Spinal cord (tissue), 10 donors: Measurements from ENCODE around the gene UST. TPM values are rescaled to one million over a fixed set of nuclear protein-coding genes. Genes with fewer than 3 reads are reported as not detected.

Experiments
- DNase-seq, 6 donors: peaks; one replicate each; pipeline versions ENCODE4 v3.0.0 to v3.0.0-alpha.2; 2013 to 2015; ENCODE audit warnings: low spot score in 6 of 6, low read depth in 4 of 6
- H3K27ac ChIP-seq: one replicate; pipeline ENCODE4 v1.5.1; 2013; ENCODE audit warnings: low read depth, low read length, control low read depth
- H3K27me3 ChIP-seq: one replicate; pipeline ENCODE4 v1.6.1; 2013; ENCODE audit warnings: low read length; ENCODE audit not compliant: control insufficient read depth, insufficient read depth
- H3K36me3 ChIP-seq: one replicate; pipeline ENCODE4 v1.6.1; 2013; ENCODE audit warnings: low read length; ENCODE audit not compliant: control insufficient read depth, insufficient read depth
- H3K4me1 ChIP-seq: one replicate; pipeline ENCODE4 v1.6.1; 2013; ENCODE audit warnings: low read length; ENCODE audit not compliant: control insufficient read depth, insufficient read depth
- H3K4me3 ChIP-seq: one replicate; pipeline ENCODE4 v1.5.1; 2013; ENCODE audit warnings: low read depth, low read length, control low read depth
- H3K9me3 ChIP-seq: one replicate; pipeline ENCODE4 v1.6.1; 2013; ENCODE audit warnings: low read length; ENCODE audit not compliant: control insufficient read depth, insufficient read depth
- WGBS: methylation state at CpG from one replicate; pipeline ENCODE4 v1.1.5; 2013; ENCODE audit warnings: missing lambda C conversion rate; ENCODE audit not compliant: insufficient coverage; 5-methylcytosine and 5-hydroxymethylcytosine counted together
- polyA plus RNA-seq, 2 donors: library from polyadenylated mRNA; unstranded; fragments of 120-200 nt; gene quantifications; one replicate each; pipeline ENCODE4 v1.2.1, GENCODE V29; 2013; ENCODE audit not compliant: insufficient read length in 2 of 2
- total RNA-seq, 2 donors: library from RNA; depleted of rRNA in 1 of 2; stranded (reverse); fragments of 120-200 nt in 1 of 2; fragments of >200 nt in 1 of 2; gene quantifications; one replicate each; pipeline versions ENCODE4 v1.2.3 to v1.2.4, GENCODE V29; 2013 to 2014
- donor health status: healthy.

UST gene
- total and polyA plus RNA-seq, 4 donors, result 21.5 to 28.9 (median 23.5) TPM

DNA sequence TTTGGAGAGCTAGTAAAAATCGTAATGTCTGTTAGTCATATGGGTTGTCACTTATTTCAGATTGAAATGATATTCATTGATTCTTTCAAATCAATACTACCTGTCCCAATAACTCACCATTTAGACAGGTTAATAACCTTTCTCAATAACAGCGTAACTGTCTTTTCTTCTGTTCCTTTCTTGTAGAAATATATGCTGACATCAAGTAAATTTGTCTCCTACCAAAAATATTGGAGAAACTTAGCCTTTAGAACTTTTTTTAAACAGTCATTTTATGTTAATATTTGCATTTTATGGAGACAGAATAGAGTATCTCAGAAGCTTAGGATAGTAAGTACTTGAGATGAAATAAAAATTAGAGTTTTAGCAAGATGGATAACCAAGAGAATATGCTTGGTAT, 278.2 kb downstream of the UST start:
- Histone ChIP-seq H3K27ac (no peak overlapping the region), H3K4me3 (no peak overlapping the region), H3K9me3 (no peaks in the 10 kb centered on the region), H3K27me3 (no peaks in the 10 kb centered on the region), H3K4me1 (no peaks in the 10 kb centered on the region), H3K36me3 (no peaks in the 10 kb centered on the region)
- DNase-seq, result no peak
- no CpG with 5 or more reads among the region's 2 CpGs for WGBS

- Histone ChIP-seq H3K9me3 (no peaks in the 10 kb centered on the region), H3K27me3 (no peaks in the 10 kb centered on the region), H3K27ac (no peak overlapping the region), H3K4me1 (no peaks in the 10 kb centered on the region), H3K4me3 (no peak overlapping the region), H3K36me3 (no peaks in the 10 kb centered on the region)
- DNase-seq, result peak in 2 of 6 donors; percentile 59 to 78
- WGBS, result 67% methylated on average over 1 of the region's 4 CpGs
Observed at GRCh38 chr6:149026530-149026942, 279.7 kb downstream of the UST start.

DNA sequence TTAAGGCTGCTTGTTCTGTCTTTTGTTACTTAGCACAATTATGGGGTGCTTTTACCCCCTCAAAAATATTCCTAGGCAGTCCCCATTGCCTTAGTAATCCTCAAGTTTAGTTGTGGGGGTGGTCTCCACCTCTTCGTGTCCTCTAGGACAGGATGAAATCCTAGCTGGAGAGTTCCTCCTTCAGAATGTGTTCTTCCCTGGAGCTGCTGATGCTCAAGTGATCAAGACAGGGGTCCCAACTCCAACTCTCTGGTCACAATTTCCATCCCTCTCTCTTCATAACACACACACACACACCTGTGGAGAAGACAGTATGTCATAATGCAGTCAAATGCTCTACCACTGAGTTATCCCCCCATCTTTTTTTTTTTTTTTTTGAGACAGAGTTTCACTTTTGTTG, 280.7 kb downstream of the UST start:
- no CpG with 5 or more reads among the region's 1 CpG for WGBS
- Histone ChIP-seq H3K4me1 (peaks cover 2% of the 10 kb centered on the region), H3K27me3 (no peaks in the 10 kb centered on the region), H3K4me3 (no peak overlapping the region), H3K27ac (no peak overlapping the region), H3K36me3 (peaks cover 4% of the 10 kb centered on the region), H3K9me3 (no peaks in the 10 kb centered on the region)
- DNase-seq, result no peak

DNA sequence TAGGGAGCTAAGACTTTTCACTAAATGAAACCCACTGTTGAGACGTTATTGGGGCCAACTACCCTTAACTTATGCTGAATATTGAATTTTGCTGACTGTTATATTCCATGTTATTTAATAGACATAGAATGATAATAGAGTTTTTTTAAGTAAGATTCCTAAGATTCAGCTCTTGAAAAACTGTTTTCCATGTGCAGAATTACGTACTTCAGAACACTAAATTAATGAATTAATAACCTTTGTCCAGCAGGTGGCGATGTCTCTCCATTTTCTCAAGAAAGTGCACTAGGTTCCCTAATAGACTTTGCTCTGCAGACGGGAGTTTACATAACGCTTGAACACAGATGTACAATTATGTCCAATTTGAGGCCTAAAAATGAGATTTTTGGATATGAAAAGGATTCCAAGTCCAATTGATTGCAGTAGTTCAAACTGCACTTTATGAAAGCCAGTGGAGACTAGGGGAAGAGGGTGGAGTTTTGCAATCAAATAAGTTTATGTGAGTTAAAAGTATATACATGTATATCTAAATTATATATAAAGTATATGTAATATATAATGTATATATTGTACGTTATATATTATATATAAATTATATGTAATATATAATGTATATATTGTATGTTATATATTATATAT, 282.1 kb downstream of the UST start:
- H3K4me3 ChIP-seq, result no peak overlapping the region
- H3K4me1 ChIP-seq, result peaks cover 4% of the 10 kb centered on the region
- no peaks in the 10 kb centered on the region for H3K27me3 ChIP-seq
- H3K36me3 ChIP-seq, result peaks cover 4% of the 10 kb centered on the region
- H3K27ac ChIP-seq, result no peak overlapping the region
- DNase-seq, result peak; percentile 80 to 98 (median 86)
- WGBS, result 0% methylated on average over 2 of the region's 6 CpGs
- no peaks in the 10 kb centered on the region for H3K9me3 ChIP-seq

DNA sequence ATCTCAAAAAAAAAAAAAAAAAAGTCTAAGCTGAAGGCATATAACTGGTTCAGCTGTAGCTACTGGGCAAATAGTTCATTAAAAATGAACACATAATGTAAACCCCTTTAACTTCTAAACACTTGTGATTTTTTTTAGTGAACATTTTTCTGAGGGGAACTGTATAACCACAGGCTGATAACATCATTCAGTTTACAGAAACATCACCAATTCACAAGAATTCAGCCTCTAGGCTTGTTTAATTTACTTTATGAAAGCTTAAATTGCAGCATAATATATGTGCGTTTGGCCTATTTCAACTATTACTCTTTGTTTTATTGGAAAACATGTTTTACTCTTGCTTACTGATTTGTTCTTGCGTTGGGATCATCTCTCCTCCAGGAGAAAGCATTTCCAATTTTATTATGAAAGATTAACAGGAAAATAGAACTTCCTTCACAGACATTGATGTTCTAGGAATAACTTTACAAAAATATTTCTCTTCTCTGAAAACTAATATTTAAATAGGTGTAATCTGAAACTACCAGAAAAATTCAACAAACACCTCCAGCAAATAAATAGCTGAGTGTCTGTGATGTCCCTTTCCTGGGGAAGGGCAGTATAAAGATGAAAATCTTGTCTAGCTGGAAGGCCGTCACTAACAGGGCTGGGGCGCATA, 284.5 kb downstream of the UST start:
- H3K27ac ChIP-seq, result no peak overlapping the region
- WGBS, result 100% methylated on average over 2 of the region's 4 CpGs
- no peak for DNase-seq
- H3K36me3 ChIP-seq, result peaks cover 4% of the 10 kb centered on the region
- H3K9me3 ChIP-seq, result no peaks in the 10 kb centered on the region
- peaks cover 4% of the 10 kb centered on the region for H3K4me1 ChIP-seq
- no peaks in the 10 kb centered on the region for H3K27me3 ChIP-seq
- no peak overlapping the region for H3K4me3 ChIP-seq

- Histone ChIP-seq H3K36me3 (peaks cover 4% of the 10 kb centered on the region), H3K27ac (no peak overlapping the region), H3K4me3 (no peak overlapping the region), H3K27me3 (no peaks in the 10 kb centered on the region), H3K4me1 (peaks cover 6% of the 10 kb centered on the region), H3K9me3 (no peaks in the 10 kb centered on the region)
- 95% methylated on average over 18 of the region's 18 CpGs for WGBS
- no peak for DNase-seq
Observed at GRCh38 chr6:149031859-149032598, 285.2 kb downstream of the UST start.

DNA sequence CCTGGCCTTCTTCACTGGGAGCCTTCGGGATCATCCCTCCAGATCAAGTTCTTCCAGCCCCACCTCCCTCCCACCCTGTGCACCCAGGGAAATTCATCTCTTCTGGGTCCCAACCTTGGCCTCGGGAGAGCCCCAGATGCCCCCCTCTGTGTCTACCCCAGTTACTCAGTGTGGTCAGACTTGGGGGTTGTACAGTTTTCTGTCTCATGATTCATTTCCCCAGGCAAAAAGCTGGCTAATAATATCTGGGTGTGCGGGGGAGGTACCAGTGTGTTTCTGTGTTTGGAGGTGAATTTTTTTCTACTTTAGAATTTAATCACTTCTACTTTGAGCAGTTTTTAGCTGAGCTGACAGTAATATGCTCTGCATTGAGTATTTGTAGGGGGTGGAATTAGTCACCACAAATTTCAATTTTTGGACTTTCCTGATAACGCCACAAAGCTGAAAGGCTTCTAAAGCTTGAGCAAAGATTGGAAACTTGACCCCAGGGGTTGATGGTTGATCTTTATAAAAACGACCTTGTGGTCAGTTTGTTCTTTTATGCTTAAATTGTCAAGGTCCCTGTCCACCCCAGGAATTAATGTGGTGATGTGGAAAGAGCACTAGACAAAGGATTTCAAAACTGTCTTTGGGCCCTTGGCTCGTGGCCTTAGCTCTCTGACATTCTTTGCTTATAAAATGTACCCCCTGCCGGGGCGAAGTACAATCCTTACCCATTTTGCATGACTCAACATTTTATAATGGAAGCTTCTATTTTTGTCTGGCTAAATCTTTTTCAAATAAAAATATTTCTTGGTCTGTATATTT, 286.0 kb downstream of the UST start:
- 17% methylated on average over 1 of the region's 8 CpGs for WGBS
- Histone ChIP-seq H3K27me3 (no peaks in the 10 kb centered on the region), H3K4me3 (no peak overlapping the region), H3K36me3 (peaks cover 4% of the 10 kb centered on the region), H3K9me3 (no peaks in the 10 kb centered on the region), H3K27ac (no peak overlapping the region), H3K4me1 (peaks cover 14% of the 10 kb centered on the region)
- DNase-seq, result no peak

- no peak for DNase-seq
- peaks cover 4% of the 10 kb centered on the region for H3K36me3 ChIP-seq
- no peak overlapping the region for H3K4me3 ChIP-seq
- H3K4me1 ChIP-seq, result peaks cover 15% of the 10 kb centered on the region
- WGBS, result no CpG with 5 or more reads among the region's 5 CpGs
- H3K27me3 ChIP-seq, result no peaks in the 10 kb centered on the region
- H3K27ac ChIP-seq, result no peak overlapping the region
- no peaks in the 10 kb centered on the region for H3K9me3 ChIP-seq
Observed at GRCh38 chr6:149033454-149033853, 286.6 kb downstream of the UST start.

DNA sequence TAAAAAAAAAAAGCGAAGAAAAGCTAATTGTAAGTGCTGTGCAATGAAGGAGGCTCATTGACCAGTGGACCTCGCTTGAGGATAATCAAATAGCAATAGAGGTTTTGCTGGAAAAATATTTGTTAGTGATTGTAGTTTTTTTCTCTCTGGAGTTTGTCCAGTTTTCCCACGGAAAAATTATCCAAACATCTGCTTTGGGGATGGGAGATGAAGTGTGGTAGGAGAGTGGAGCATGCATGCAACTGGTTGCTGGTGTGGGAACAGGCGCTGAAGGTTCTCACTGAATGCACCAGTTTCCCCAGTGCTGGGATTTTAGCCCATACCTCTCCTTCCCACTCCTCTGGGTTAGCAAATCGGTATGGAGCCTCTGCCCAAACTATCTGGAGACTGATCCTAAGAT, 288.9 kb downstream of the UST start:
- no peaks in the 10 kb centered on the region for H3K9me3 ChIP-seq
- DNase-seq, result no peak
- H3K27me3 ChIP-seq, result no peaks in the 10 kb centered on the region
- 81% methylated on average over 3 of the region's 5 CpGs for WGBS
- no peak overlapping the region for H3K4me3 ChIP-seq
- no peak overlapping the region for H3K27ac ChIP-seq
- peaks cover 4% of the 10 kb centered on the region for H3K36me3 ChIP-seq
- H3K4me1 ChIP-seq, result peaks cover 15% of the 10 kb centered on the region
